ENCODE measurements around the gene GYG2. TPM values are rescaled to one million over a fixed set of nuclear protein-coding genes. Genes with fewer than 3 reads are reported as not detected.

The GYG2 gene
- total RNA-seq, 1 experiment from 2014 or later = 39.8 TPM

GRCh38 chrX:2875798-2876399, 47.2 kb downstream of the GYG2 start:
- DNase-seq (ENCODE audit: low spot score) = peak; percentile 57
- Histone ChIP-seq H3K36me3 (ENCODE audit: insufficient read depth, low read length, poor library complexity, severe bottlenecking) (no peaks in the 10 kb centered on the region), H3K27ac (ENCODE audit: low read depth, low read length, poor library complexity, severe bottlenecking) (no peak overlapping the region), H3K9me3 (ENCODE audit: low read depth, low read length, poor library complexity, severe bottlenecking) (no peaks in the 10 kb centered on the region), H3K4me3 (ENCODE audit: low read depth, low read length, poor library complexity, severe bottlenecking) (no peak overlapping the region), H3K27me3 (replicated peaks; ENCODE audit: insufficient read depth, low read depth, low read length, poor library complexity) (no peaks in the 10 kb centered on the region), H3K4me1 (ENCODE audit: insufficient read depth, low read length, poor library complexity, severe bottlenecking) (peaks cover 6% of the 10 kb centered on the region)
- TF ChIP-seq EZH2 (IDR thresholded peaks at IDR 0.05; ENCODE audit: borderline replicate concordance, low read depth, low read length, poor library complexity, severe bottlenecking) = no peak
- TF ChIP-seq CTCF (conservative IDR thresholded peaks at IDR 0.05; ENCODE audit: low read depth, low read length) = peak; percentile 86
- intact Hi-C loops (cut with micrococcal nuclease; ENCODE audit: unreplicated experiment) = no loop called here
- ChIA-PET POLR2A (ENCODE audit: low non-redundant PET) (interaction anchor here (0.6 kb wide), 2 partner anchors 19 to 39 kb away, joined by 8 to 10 read pairs; no protein-coding TSS in a partner anchor), CTCF (interaction anchor here (0.6 to 1.0 kb wide), 13 partner anchors 45 to 824 kb away, joined by 4 to 19 read pairs (median 9); no protein-coding TSS in a partner anchor)
- BruUV-seq (replicated peaks) = no TSS peak

- CTCF ChIA-PET = no interaction called here
- TF ChIP-seq EZH2 (IDR thresholded peaks at IDR 0.05; ENCODE audit: borderline replicate concordance, low read depth, low read length, poor library complexity, severe bottlenecking) = no peak
- no peak for TF ChIP-seq CTCF (conservative IDR thresholded peaks at IDR 0.05; ENCODE audit: low read depth, low read length)
- H3K4me3 ChIP-seq (ENCODE audit: low read depth, low read length, poor library complexity, severe bottlenecking) = no peak overlapping the region
- BruUV-seq (replicated peaks) = no TSS peak
- no peaks in the 10 kb centered on the region for H3K27me3 ChIP-seq (replicated peaks; ENCODE audit: insufficient read depth, low read depth, low read length, poor library complexity)
- intact Hi-C loops (cut with micrococcal nuclease; ENCODE audit: unreplicated experiment) = no loop called here
- no peaks in the 10 kb centered on the region for H3K4me1 ChIP-seq (ENCODE audit: insufficient read depth, low read length, poor library complexity, severe bottlenecking)
- no peak for DNase-seq (ENCODE audit: low spot score)
- no peak overlapping the region for H3K27ac ChIP-seq (ENCODE audit: low read depth, low read length, poor library complexity, severe bottlenecking)
- POLR2A ChIA-PET (ENCODE audit: low non-redundant PET) = no interaction called here
- no peaks in the 10 kb centered on the region for H3K36me3 ChIP-seq (ENCODE audit: insufficient read depth, low read length, poor library complexity, severe bottlenecking)
- no peaks in the 10 kb centered on the region for H3K9me3 ChIP-seq (ENCODE audit: low read depth, low read length, poor library complexity, severe bottlenecking)
Measured at GRCh38 chrX:2878563-2878962, 49.8 kb downstream of the GYG2 start.

GRCh38 chrX:2879670-2880069, 50.9 kb downstream of the GYG2 start:
- CTCF ChIA-PET = no interaction called here

More at GRCh38 chrX:2879670-2880069, 50.9 kb downstream of the GYG2 start:
- TF ChIP-seq CTCF (conservative IDR thresholded peaks at IDR 0.05; ENCODE audit: low read depth, low read length) = no peak
- TF ChIP-seq EZH2 (IDR thresholded peaks at IDR 0.05; ENCODE audit: borderline replicate concordance, low read depth, low read length, poor library complexity, severe bottlenecking) = no peak
- intact Hi-C loops (cut with micrococcal nuclease; ENCODE audit: unreplicated experiment) = loop anchor here (10.0 kb wide), 1 partner anchor 755 kb away; no protein-coding TSS in a partner anchor
- Histone ChIP-seq H3K9me3 (ENCODE audit: low read depth, low read length, poor library complexity, severe bottlenecking) (no peaks in the 10 kb centered on the region), H3K27me3 (replicated peaks; ENCODE audit: insufficient read depth, low read depth, low read length, poor library complexity) (no peaks in the 10 kb centered on the region), H3K27ac (ENCODE audit: low read depth, low read length, poor library complexity, severe bottlenecking) (no peak overlapping the region), H3K4me3 (ENCODE audit: low read depth, low read length, poor library complexity, severe bottlenecking) (no peak overlapping the region), H3K4me1 (ENCODE audit: insufficient read depth, low read length, poor library complexity, severe bottlenecking) (no peaks in the 10 kb centered on the region), H3K36me3 (ENCODE audit: insufficient read depth, low read length, poor library complexity, severe bottlenecking) (no peaks in the 10 kb centered on the region)
- POLR2A ChIA-PET (ENCODE audit: low non-redundant PET) = no interaction called here
- no TSS peak for BruUV-seq (replicated peaks)
- no peak for DNase-seq (ENCODE audit: low spot score)

Measured in A673 (cell line).